Right renal pelvis (tissue), 4 donors: ENCODE measurements around the gene DNAAF8. TPM values are rescaled to one million over a fixed set of nuclear protein-coding genes. Genes with fewer than 3 reads are reported as not detected.

ENCODE experiments used
- DNase-seq, 4 donors: peaks; one replicate each; pipeline ENCODE4 v3.0.0-alpha.2; 2013; ENCODE audit warnings: low read depth in 4 of 4, low spot score in 3 of 4, missing footprints in 1 of 4
- polyA plus RNA-seq, 4 donors: library from polyadenylated mRNA; unstranded; fragments of 120-200 nt; gene quantifications; one replicate each; pipeline ENCODE4 v1.2.1, GENCODE V29; 2013; ENCODE audit not compliant: insufficient read length in 4 of 4

The DNAAF8 gene
- polyA plus RNA-seq, 4 donors: 2.1 to 2.5 (median 2.3) TPM

GRCh38 chr16:4694642-4695451 is 39.5 kb upstream of the DNAAF8 start:
- DNase-seq: no peak

DNA sequence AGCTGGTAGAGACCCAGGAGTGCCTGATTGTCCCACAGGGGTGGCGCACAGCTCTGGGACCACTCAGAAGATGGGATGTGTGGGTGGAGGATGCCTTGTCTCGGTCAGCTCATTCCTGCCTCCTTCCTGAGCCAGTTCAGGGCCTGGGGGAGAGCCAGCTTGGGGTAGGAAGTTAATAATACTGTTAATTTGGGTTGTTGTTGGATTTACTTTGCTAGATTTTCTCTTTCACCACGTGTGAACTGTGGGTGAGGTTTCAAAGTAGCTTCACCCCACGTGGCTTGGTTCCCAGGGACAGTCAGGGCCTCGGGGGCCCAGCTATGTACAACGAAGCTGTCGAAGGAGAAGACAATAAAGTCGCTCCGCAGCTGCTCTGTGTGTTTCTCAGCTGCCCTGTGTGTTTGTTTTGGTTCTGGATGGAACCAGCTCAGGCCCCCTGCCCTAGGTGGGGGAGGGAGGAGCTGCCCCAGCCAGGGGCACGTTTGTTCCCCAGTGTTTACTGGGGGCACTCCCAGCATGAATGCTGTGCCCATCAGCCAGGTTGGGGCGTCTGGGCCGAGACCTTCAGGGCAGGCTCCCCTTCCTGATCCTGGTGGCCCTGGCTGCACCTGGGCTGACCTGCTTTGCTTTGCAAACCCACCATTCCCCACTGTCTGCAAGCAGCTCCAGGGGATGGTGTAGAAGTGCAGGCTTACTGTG is 38.7 kb upstream of the DNAAF8 start:
- no peak for DNase-seq

GRCh38 chr16:4696172-4696904 is 38.0 kb upstream of the DNAAF8 start:
- no peak for DNase-seq

DNA sequence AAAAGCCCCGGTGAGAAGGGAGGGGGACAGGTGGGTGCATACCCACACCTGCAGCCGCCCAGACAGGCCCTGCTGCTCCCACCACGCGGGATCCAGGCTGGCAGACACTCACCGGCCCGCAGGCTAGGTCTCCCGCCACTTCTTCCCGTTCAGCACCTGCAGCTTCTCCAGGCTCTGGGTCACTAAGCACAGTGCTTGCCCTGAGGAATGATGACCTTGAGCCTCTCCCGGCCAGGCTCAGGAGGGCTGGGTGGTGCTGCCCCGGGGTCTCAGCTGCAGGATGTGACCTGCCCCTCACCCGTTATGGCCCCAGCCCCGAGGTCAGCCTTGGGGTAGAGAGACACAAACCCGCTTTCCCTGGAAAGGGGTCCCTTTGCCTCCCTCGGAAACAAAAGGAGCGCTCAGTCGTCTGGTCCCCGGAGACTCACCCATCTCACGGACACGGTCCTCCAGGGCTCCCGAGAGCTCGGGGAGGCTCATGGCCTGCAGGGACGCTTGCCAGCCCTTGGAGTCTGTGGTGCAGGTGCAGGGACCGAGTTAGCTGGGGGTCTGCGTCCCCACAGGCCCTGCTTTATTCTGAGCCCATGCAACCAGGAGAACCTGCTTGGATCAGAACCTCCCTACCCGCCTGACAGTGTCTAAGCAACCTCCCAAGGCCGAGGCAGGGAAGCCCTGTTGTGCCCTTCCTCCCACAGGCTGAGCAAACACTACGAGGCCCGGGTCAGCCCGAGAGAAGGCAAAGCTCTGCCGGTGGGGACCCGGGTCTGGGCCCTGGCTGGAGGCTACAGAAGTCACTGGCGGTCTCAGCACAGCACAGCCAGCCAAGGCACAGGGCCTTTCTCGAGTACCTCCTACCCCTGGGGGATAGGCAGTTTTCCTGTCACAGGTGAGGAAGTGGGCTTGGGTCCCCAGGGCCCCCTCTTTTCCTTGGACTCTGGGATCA is 37.2 kb upstream of the DNAAF8 start:
- DNase-seq: no peak

DNA sequence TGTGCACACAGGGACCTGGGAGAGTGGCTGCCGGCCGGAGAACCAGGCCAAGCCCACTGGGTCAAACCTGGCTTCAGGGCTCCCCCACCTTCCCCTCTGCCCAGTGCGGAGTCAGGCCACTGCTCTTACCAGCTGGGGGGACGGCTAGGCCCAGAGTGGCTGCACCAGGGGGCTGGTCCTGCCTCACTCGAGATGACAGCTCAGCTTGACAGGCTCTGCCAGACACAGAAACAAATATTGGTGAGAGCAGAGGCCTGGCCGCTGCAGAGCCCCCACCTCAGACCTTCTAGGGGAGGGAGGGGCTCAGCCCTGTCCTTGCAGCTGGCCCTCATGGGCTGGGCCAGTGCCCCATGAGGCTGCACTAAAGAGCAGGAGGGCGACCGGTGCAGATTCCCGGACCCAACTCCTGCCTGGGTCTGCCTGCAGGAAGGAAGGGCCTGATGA is 36.5 kb upstream of the DNAAF8 start:
- no peak for DNase-seq

DNA sequence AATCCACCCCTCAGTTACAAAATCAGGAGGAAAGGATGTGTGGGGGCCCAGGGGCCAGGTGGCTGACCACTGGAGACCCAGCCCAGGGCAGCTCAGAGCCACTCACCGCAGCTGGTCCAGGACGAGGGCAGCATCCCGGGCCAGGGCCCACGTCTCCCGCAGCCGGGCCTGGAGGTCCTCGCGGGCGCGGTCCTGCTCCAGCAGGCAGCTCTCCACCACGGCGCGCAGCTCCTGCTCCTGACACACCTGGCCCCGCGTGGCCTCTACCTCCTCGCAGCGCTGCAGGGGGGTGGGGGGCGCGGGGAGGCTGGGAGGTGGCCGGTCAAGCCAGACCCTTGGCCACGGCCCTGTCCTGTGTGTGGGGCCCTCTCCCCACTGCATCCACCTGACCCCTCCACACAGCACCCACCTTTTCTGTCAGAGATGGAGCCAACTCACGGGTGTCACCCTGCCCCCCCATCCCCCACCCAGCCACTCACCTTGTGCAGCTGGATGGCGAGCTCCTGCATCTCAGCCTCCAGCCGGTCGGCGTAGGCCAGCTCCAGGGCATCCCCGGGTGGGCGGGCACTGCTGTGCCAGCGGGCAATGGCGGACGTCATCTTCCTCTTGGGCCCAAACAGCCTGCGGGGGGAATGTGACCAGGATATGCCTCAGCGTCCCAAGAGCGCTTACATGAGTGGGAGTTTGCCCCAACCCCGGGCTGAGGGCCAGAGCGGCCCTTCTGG is 35.9 kb upstream of the DNAAF8 start:
- no peak for DNase-seq

- DNase-seq: no peak
Measured at GRCh38 chr16:4699046-4699556, 35.2 kb upstream of the DNAAF8 start.

GRCh38 chr16:4700380-4700996 is 33.8 kb upstream of the DNAAF8 start:
- DNase-seq: no peak

DNA sequence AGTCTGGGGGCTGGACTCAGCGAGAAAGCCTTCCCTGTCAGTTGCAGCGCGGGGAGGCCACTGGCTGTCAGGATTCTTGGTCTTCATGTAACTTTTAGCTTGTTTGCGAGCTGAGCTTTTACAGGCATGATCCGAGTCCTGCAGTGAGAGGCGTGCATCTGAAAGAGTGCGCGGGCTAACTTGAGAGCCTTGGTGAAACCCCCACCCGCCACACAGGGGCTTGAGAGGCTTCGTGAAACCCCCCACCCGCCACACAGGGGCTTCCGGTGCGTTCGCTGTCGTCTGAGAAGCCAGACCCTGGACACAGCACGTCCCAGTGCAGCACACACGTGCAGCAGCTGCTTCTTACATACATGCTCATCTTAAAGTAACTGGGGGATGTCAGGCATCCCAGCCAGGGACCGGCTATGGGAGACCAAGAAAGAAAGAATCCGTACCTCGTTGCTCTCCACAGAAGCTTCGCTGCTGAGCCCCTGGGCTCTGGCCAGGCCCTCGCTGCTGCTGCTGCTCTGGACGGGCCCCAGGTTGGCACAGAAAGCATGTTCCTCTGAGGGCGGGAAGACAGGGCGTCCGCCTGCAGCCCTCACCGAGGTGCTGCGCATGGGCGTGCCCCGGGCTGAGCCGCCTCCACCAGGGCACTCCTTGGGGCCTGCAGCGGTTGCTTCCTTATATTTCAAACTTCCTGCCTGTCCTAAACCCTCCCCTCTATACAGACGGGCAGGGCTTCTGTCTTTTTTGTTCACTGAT is 33.2 kb upstream of the DNAAF8 start:
- DNase-seq: no peak

- DNase-seq: no peak
Measured at GRCh38 chr16:4701791-4702465, 32.4 kb upstream of the DNAAF8 start.

DNA sequence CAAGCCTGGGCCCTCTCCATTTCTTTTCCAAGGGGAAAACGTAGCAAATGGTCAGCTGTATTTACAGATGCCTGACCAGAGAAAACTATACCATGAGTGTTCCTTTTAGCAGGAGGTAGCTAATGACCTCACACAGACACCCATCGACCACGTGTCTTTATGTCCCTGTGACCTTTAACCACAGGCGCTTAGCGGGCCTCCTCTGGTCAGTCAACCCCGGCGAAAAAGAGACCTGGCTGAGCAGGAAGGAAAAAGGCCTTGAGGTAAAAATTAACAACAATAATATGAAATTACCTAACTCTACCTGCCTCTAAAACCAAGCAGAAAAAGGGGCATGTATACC is 31.9 kb upstream of the DNAAF8 start:
- no peak for DNase-seq

DNA sequence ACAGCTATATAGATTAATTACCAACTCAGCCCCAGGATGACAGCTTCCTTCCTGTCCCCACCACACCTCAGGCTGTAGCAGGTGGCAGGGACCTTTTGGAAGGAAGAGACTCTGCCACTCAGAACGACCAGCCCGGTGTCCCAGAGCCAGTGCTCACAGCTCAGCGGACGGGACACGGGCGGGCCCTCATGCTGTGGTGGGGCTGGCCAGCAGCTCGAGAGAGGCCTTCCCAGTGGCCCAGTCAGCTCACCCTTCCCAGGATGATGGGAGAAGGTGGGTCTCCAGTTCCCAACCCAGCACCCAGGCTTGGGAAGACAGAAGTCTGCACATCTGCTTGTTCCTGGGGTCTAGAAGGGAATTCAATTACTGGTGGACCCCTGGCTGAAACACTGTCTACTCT is 30.4 kb upstream of the DNAAF8 start:
- DNase-seq: no peak

- no peak for DNase-seq
Measured at GRCh38 chr16:4704491-4704890, 29.8 kb upstream of the DNAAF8 start.

GRCh38 chr16:4704913-4705312 is 29.4 kb upstream of the DNAAF8 start:
- no peak for DNase-seq

GRCh38 chr16:4706871-4707270 is 27.5 kb upstream of the DNAAF8 start:
- no peak for DNase-seq

GRCh38 chr16:4709481-4709880 is 24.9 kb upstream of the DNAAF8 start:
- DNase-seq: no peak

GRCh38 chr16:4713663-4714501 is 20.5 kb upstream of the DNAAF8 start:
- DNase-seq: no peak
